GM12801 (cell line): ENCODE measurements around the gene MAP3K5.

Experiments used
- CTCF ChIP-seq: IDR thresholded peaks from one replicate; pipeline ENCODE4 v1.5.1; 2011; ENCODE audit warnings: control low read depth; ENCODE audit not compliant: insufficient read length; ENCODE audit errors: extremely low read depth

MAP3K5 gene

GRCh38 chr6:136641873-136642465 lies 150.3 kb downstream of the MAP3K5 start:
- TF ChIP-seq CTCF, result no peak

GRCh38 chr6:136641166-136641565 lies 151.1 kb downstream of the MAP3K5 start:
- TF ChIP-seq CTCF, result no peak

GRCh38 chr6:136640132-136640915 lies 152.0 kb downstream of the MAP3K5 start:
- no peak for TF ChIP-seq CTCF

DNA sequence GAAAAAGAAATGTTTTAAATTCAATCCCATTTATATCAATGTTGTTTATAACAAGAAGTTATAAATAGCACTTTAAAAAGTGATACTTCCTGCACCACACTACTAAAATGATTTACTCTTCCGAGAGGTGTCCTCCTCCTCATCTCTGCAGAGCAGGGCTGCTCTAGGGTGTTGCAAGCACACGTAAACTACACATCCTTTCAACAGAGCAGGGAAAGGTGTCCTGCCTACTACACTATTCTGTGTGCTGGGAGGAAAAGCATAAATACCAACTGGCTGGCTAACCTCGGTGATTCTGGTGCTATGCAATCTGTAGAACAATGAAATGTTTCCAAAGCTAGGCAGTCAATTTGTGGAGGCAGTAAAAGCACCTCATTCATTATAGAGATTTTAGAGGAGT lies 152.6 kb downstream of the MAP3K5 start:
- TF ChIP-seq CTCF, result no peak

GRCh38 chr6:136635615-136636014 lies 156.7 kb downstream of the MAP3K5 start:
- no peak for TF ChIP-seq CTCF

- no peak for TF ChIP-seq CTCF
These were observed 158.9 kb downstream of the MAP3K5 start for GRCh38 chr6:136633355-136633754.

- TF ChIP-seq CTCF, result no peak
These were observed 163.3 kb downstream of the MAP3K5 start for GRCh38 chr6:136628996-136629395.
